Common myeloid progenitor, CD34-positive (primary cell): Measurements from ENCODE around the gene TMEM25.
"Not testable (repeated sequence)": the region's sequence is repeated elsewhere in the genome, so short reads cannot be mapped to it uniquely, and the experiment has no call there.

Experiments used
- CTCF ChIA-PET: fragments of 350-600 bp; sonication (Branson Sonifier 250); formaldehyde crosslinking; loops from one replicate; lab custom pipeline; 2021; ENCODE audit warnings: antibody characterized with exemption; lab: Charles Lee
- POLR2A ChIA-PET: fragments of 350-600 bp; sonication (Branson Sonifier 250); formaldehyde crosslinking; loops from one replicate; lab custom pipeline; 2021; ENCODE audit warnings: antibody characterized with exemption; lab: Charles Lee
- DNase-seq, 3 donors: peaks; one replicate each; pipeline versions ENCODE4 v3.0.0 to v3.0.0-alpha.2; 2013
- H3K27ac ChIP-seq, 2 experiments: 1 replicate in 1 of 2; 2 replicates in 1 of 2; pipeline ENCODE4 v1.7.0; 2013; ENCODE audit warnings: inconsistent platforms in 2 of 2, low read length in 2 of 2, mild to moderate bottlenecking in 2 of 2, low read depth in 1 of 2, moderate library complexity in 1 of 2; ENCODE audit not compliant: severe bottlenecking in 2 of 2, insufficient read depth in 1 of 2, poor library complexity in 1 of 2
- H3K27me3 ChIP-seq, 5 experiments: replicated peaks in 2 of 5; 1 replicate in 3 of 5; 2 replicates in 2 of 5; pipeline versions ENCODE4 v1.6.1 to v1.7.0; 2013; ENCODE audit warnings: low read length in 4 of 5, mild to moderate bottlenecking in 2 of 5, moderate library complexity in 2 of 5, inconsistent platforms in 1 of 5; ENCODE audit not compliant: insufficient read depth in 5 of 5, control insufficient read depth in 4 of 5
- H3K36me3 ChIP-seq, 4 experiments: 1 replicate in 2 of 4; 2 replicates in 2 of 4; pipeline versions ENCODE4 v1.6.1 to v1.7.0; 2013; ENCODE audit warnings: low read length in 3 of 4, control low read depth in 1 of 4, mild to moderate bottlenecking in 1 of 4; ENCODE audit not compliant: control insufficient read depth in 4 of 4, insufficient read depth in 4 of 4
- H3K4me1 ChIP-seq, 4 experiments: 1 replicate in 3 of 4; 2 replicates in 1 of 4; pipeline versions ENCODE4 v1.6.1 to v1.7.1; 2013; ENCODE audit warnings: low read length in 3 of 4, mild to moderate bottlenecking in 3 of 4, control low read depth in 1 of 4, inconsistent platforms in 1 of 4, moderate library complexity in 1 of 4; ENCODE audit not compliant: control insufficient read depth in 4 of 4, insufficient read depth in 4 of 4; ENCODE audit errors: control extremely low read depth in 1 of 4
- H3K4me3 ChIP-seq, 7 experiments: 1 replicate in 4 of 7; 2 replicates in 3 of 7; pipeline versions ENCODE4 v1.5.1 to v1.7.0; 2013; ENCODE audit warnings: mild to moderate bottlenecking in 7 of 7, low read length in 6 of 7, moderate library complexity in 6 of 7, inconsistent platforms in 2 of 7, low read depth in 2 of 7, control low read depth in 1 of 7; ENCODE audit not compliant: insufficient read depth in 4 of 7, control insufficient read depth in 1 of 7; ENCODE audit errors: extremely low read depth in 1 of 7
- H3K9me3 ChIP-seq, 5 experiments: 1 replicate in 4 of 5; 2 replicates in 1 of 5; pipeline versions ENCODE4 v1.6.1 to v1.7.1; 2013; ENCODE audit warnings: low read length in 4 of 5, mild to moderate bottlenecking in 2 of 5, inconsistent platforms in 1 of 5, low read depth in 1 of 5, moderate library complexity in 1 of 5; ENCODE audit not compliant: control insufficient read depth in 4 of 5, insufficient read depth in 2 of 5; ENCODE audit errors: control extremely low read depth in 1 of 5
- WGBS: methylation state at CpG from one replicate; pipeline ENCODE4 v1.1.5; 2013; ENCODE audit not compliant: insufficient coverage; 5-methylcytosine and 5-hydroxymethylcytosine counted together

TMEM25 gene

DNA sequence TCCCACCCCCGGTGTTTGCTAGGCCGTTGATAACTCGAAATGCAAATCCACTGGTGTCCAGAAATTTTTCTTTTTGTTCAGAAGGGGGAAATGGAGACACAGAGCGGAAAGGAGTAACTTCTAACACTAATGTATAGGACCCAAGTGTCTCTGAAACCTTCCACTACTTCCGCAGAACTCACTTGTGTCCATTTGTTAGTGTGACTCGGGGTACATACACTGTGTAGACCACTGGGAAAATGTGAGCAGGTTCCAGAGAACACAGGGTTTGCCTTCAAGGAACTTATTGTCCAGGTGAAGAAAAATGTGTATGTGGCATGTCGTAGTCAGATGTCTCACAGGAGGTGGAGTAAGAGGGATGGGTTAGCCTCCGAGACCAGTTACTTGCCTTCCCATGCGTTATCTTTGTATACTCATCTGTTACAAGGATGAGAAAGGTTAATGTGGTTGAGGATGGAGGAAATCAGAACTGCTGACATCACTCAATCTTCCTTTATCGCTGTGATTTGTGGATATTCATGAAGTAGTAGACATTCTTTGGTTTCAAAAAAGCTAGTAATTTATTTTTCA is 42.1 kb downstream of the TMEM25 start:
- Histone ChIP-seq H3K4me3 (peak overlapping the region; percentile 82 to 98 (median 92)), H3K9me3 (no peaks in the 10 kb centered on the region), H3K4me1 (peaks cover 5 to 25% (median 16%) of the 10 kb centered on the region in 4 experiments), H3K36me3 (peaks cover 0 to 3% (median 1%) of the 10 kb centered on the region in 4 experiments), H3K27ac (peak overlapping the region; percentile 85 to 96), H3K27me3 (no peaks in the 10 kb centered on the region)
- ChIA-PET POLR2A (interaction anchor here (0.6 to 1.2 kb wide), 2 partner anchors 76 to 353 kb away, joined by 3 read pairs; partner anchors contain the start of gene BCL9L), CTCF (interaction anchor here (1.1 to 2.3 kb wide), 3 partner anchors 16 to 44 kb away, joined by 3 to 9 read pairs (median 3); no protein-coding TSS in a partner anchor)
- DNase-seq: peak; percentile 21 to 66 (median 50)
- 0% methylated on average over 2 of the region's 10 CpGs for WGBS

DNA sequence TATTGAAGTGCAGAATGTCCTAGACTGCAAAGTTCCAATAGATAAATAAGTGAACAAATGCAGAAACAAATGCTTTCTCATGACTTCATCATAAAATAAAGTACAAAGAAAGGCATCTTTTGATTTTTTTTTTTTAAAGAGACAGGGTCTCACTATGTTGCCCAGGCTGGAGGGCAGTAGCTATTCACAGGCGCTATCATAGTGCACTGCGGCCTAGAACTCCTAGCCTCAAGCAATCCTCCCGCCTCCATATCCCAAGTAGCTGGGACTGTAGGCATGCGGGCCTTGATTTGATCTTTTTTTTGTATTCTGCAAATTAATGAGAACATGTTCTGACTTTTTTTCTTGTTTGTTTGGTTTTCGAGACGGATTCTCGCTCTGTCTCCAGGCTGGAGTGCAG is 43.6 kb downstream of the TMEM25 start:
- no peak overlapping the region for H3K4me3 ChIP-seq
- no peak for DNase-seq
- CTCF ChIA-PET: interaction anchor here (1.0 to 2.3 kb wide), 2 partner anchors 21 to 34 kb away, joined by 3 to 9 read pairs; no protein-coding TSS in a partner anchor
- H3K4me1 ChIP-seq: peaks cover 5 to 25% (median 16%) of the 10 kb centered on the region in 4 experiments
- 95% methylated on average over 5 of the region's 7 CpGs for WGBS
- POLR2A ChIA-PET: no interaction called here
- H3K27ac ChIP-seq: no peak overlapping the region
- H3K27me3 ChIP-seq: no peaks in the 10 kb centered on the region
- peaks cover 0 to 3% (median 1%) of the 10 kb centered on the region in 4 experiments for H3K36me3 ChIP-seq
- no peaks in the 10 kb centered on the region for H3K9me3 ChIP-seq

DNA sequence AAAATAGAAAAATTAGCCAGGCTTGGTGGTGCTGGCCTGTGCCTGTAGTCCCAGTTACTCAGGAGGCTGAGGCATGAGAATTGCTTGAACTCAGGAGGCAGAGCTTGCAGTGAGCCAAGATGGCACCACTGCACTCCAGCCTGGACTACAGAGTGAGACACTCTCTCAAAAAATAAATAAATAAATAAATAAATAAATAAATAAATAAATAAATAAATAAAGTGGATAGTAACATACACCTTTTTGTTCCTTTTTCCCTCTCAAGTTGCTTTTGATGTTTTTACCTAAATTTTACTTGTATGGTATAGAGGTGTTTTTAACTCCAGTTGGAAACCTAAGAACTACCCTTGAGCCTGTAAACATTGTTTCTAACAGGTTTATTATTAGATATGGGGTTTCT is 47.0 kb downstream of the TMEM25 start:
- H3K36me3 ChIP-seq: peaks cover 1 to 23% (median 14%) of the 10 kb centered on the region in 4 experiments
- H3K27ac ChIP-seq, DNase-seq, H3K9me3 ChIP-seq, H3K4me3 ChIP-seq, H3K27me3 ChIP-seq: not testable (repeated sequence)
- POLR2A ChIA-PET: interaction anchor here (0.6 kb wide), 1 partner anchor 16 kb away, joined by 3 read pairs; no protein-coding TSS in a partner anchor
- CTCF ChIA-PET: interaction anchor here (0.5 to 1.4 kb wide), 2 partner anchors 16 to 206 kb away, joined by 3 read pairs; no protein-coding TSS in a partner anchor
- peaks cover 4 to 16% (median 10%) of the 10 kb centered on the region in 4 experiments for H3K4me1 ChIP-seq

GRCh38 chr11:118581057-118581456 is 50.1 kb downstream of the TMEM25 start:
- POLR2A ChIA-PET: interaction anchor here (0.6 kb wide), 1 partner anchor 495 kb away, joined by 3 read pairs; no protein-coding TSS in a partner anchor
- DNase-seq: no peak
- WGBS: 90% methylated on average over 2 of the region's 6 CpGs
- CTCF ChIA-PET: interaction anchor here (0.9 to 1.1 kb wide), 2 partner anchors 14 to 59 kb away, joined by 3 read pairs; no protein-coding TSS in a partner anchor
- Histone ChIP-seq H3K4me1 (no peaks in the 10 kb centered on the region), H3K27ac (no peak overlapping the region), H3K4me3 (no peak overlapping the region), H3K36me3 (peaks cover 11 to 53% (median 32%) of the 10 kb centered on the region in 4 experiments), H3K9me3 (no peaks in the 10 kb centered on the region), H3K27me3 (no peaks in the 10 kb centered on the region)
